ENCODE data around the gene ERICH4. TPM values are rescaled to one million over a fixed set of nuclear protein-coding genes. Genes with fewer than 3 reads are reported as not detected.

ERICH4 gene
- total and polyA plus RNA-seq, 2 donors (not counting 3 experiments of a cell fraction or from before 2014, with no cell fraction given), result not detected

- Histone ChIP-seq H3K79me2 (ENCODE audit: control insufficient read depth, insufficient read depth, low read length) (no peaks in the 10 kb centered on the region), H3K27me3 (ENCODE audit: control insufficient read depth in 2 of 2, insufficient read depth in 2 of 2, low read length in 2 of 2) (no peaks in the 10 kb centered on the region), H3K9me3 (replicated peaks; ENCODE audit: control insufficient read depth, insufficient read depth, low read length) (no peaks in the 10 kb centered on the region), H3K9me1 (replicated peaks; ENCODE audit: control insufficient read depth, extremely low read depth, insufficient read depth, low read length) (no peaks in the 10 kb centered on the region), H3K27ac (ENCODE audit: insufficient read depth, low read depth, low read length) (no peak overlapping the region), H2AFZ (ENCODE audit: low read depth, low read length) (no peak overlapping the region), H4K20me1 (replicated peaks; ENCODE audit: control insufficient read depth, extremely low read depth, insufficient read depth, low read length) (no peaks in the 10 kb centered on the region), H3K9ac (replicated peaks; ENCODE audit: extremely low read depth, insufficient read depth, low read length) (no peak overlapping the region), H3K4me1 (ENCODE audit: control insufficient read depth, extremely low read depth, insufficient read depth, low read length) (peaks cover 6% of the 10 kb centered on the region), H3K4me2 (ENCODE audit: insufficient read depth, low read length) (no peak overlapping the region), H3K4me3 (replicated peaks in 1 of 3; ENCODE audit: insufficient read depth in 1 of 3, low read depth in 1 of 3, low read length in 3 of 3) (no peak overlapping the region), H3K36me3 (ENCODE audit: control insufficient read depth in 2 of 2, extremely low read depth in 1 of 2, insufficient read depth in 2 of 2, low read length in 2 of 2) (peaks cover 0 to 17% of the 10 kb centered on the region in 2 experiments)
- TF ChIP-seq JUN (IDR thresholded peaks at IDR 0.05; ENCODE audit: borderline replicate concordance, insufficient read depth, insufficient read length, low read depth) (no peak), POLR2A (IDR thresholded peaks at IDR 0.05; ENCODE audit: low read depth, low read length) (no peak), MAX (IDR thresholded peaks at IDR 0.05; ENCODE audit: insufficient read depth, insufficient read length) (no peak), POLR2AphosphoS5 (IDR thresholded peaks at IDR 0.05; ENCODE audit: insufficient read depth, low read depth, low read length) (no peak), CTCF (IDR thresholded peaks at IDR 0.05; ENCODE audit: extremely low read depth in 1 of 2, insufficient read depth in 1 of 2, low read depth in 1 of 2, low read length in 2 of 2) (no peak), EZH2 (IDR thresholded peaks at IDR 0.05; ENCODE audit: borderline replicate concordance, low read depth, low read length, severe bottlenecking) (no peak), FOS (IDR thresholded peaks at IDR 0.05; ENCODE audit: borderline replicate concordance, insufficient read depth, low read length) (no peak), GATA2 (IDR thresholded peaks at IDR 0.05; ENCODE audit: insufficient read depth, insufficient read length, low read depth, low read length) (no peak)
- intact Hi-C loops (cut with micrococcal nuclease), result no loop called here
- DNase-seq (ENCODE audit: low read depth, low spot score), result no peak
- POLR2A ChIA-PET, result no interaction called here
- dilution Hi-C loops (cut with MboI; ENCODE audit: extremely low pct_ligation_motif_present, low sequenced_read_pairs), result no loop called here
- FAIRE-seq, result no peak
- CTCF ChIA-PET, result interaction anchor here (1.0 to 3.8 kb wide), 4 partner anchors 12 to 127 kb away, joined by 3 to 23 read pairs (median 4); no protein-coding TSS in a partner anchor
- BruUV-seq (replicated peaks), result no TSS peak
Observed at GRCh38 chr19:41436674-41436951, 6.3 kb upstream of the ERICH4 start.
